IMR-90 (cell line): ENCODE results near the gene PIEZO2. TPM values are rescaled to one million over a fixed set of nuclear protein-coding genes. Genes with fewer than 3 reads are reported as not detected.

Experiments
- ATAC-seq: fragments of 200-7000 bp; cut with Tn5 transposase; 2 replicates; pipeline ENCODE4 v1.9.1; 2020; ENCODE audit warnings: low read depth, mild to moderate bottlenecking, moderate library complexity
- BruUV-seq: library from RNA; stranded (reverse); fragments of 400-500 nt; replicated peaks from 2 replicates; lab custom pipeline; 2021; lab: Mats Ljungman, UMichigan
- CTCF ChIA-PET: fragments of 300-600 bp; formaldehyde crosslinking; extraction: SDS; loops from one replicate; lab custom pipeline; 2021; ENCODE audit warnings: antibody characterized with exemption; lab: Yijun Ruan, JAX
- POLR2A ChIA-PET: fragments of 300-600 bp; sonication (Branson Sonifier 250); formaldehyde crosslinking; loops from one replicate; lab custom pipeline; 2022; ENCODE audit warnings: antibody characterized with exemption; ENCODE audit not compliant: unreplicated experiment; lab: Charles Lee
- DNase-seq: peaks from one replicate; pipeline ENCODE4 v3.0.0; 2013
- H2AFZ ChIP-seq: replicated peaks from 2 replicates; pipeline ENCODE3; 2013; ENCODE audit warnings: low read length, mild to moderate bottlenecking; ENCODE audit not compliant: poor library complexity
- H2AK5ac ChIP-seq: 2 replicates; pipeline ENCODE4 v1.6.1; 2013; ENCODE audit warnings: low read depth, low read length, inconsistent platforms
- H2AK9ac ChIP-seq: replicated peaks from 2 replicates; pipeline ENCODE3; 2013; ENCODE audit warnings: mild to moderate bottlenecking, low read depth, low read length, moderate library complexity; ENCODE audit not compliant: poor library complexity
- H2BK120ac ChIP-seq: 2 replicates; pipeline ENCODE4 v1.6.1; 2013; ENCODE audit warnings: low read depth, low read length, inconsistent platforms
- H2BK15ac ChIP-seq: 3 replicates; pipeline ENCODE4 v1.6.1; 2013; ENCODE audit warnings: low read depth, low read length, inconsistent platforms
- H2BK20ac ChIP-seq: 2 replicates; pipeline ENCODE4 v1.6.1; 2013; ENCODE audit warnings: low read depth, mild to moderate bottlenecking, inconsistent platforms, low read length, moderate library complexity
- H2BK5ac ChIP-seq: 2 replicates; pipeline ENCODE4 v1.6.1; 2013; ENCODE audit warnings: mild to moderate bottlenecking, low read depth, low read length, inconsistent platforms; ENCODE audit not compliant: poor library complexity, severe bottlenecking
- H3K14ac ChIP-seq: replicated peaks from 2 replicates; pipeline ENCODE4 v1.6.1; 2013; ENCODE audit warnings: low read depth, low read length, inconsistent platforms
- H3K18ac ChIP-seq: 2 replicates; pipeline ENCODE4 v1.6.1; 2013; ENCODE audit warnings: low read depth, low read length, control low read depth
- H3K23ac ChIP-seq: 2 replicates; pipeline ENCODE4 v1.6.1; 2013; ENCODE audit warnings: low read depth, low read length, inconsistent platforms
- H3K27ac ChIP-seq: 2 replicates; pipeline ENCODE4 v1.5.1; 2013; ENCODE audit warnings: mild to moderate bottlenecking, control low read depth, low read length; ENCODE audit not compliant: insufficient read depth
- H3K27me3 ChIP-seq: 2 replicates; pipeline ENCODE4 v1.6.1; 2013; ENCODE audit warnings: low read length; ENCODE audit not compliant: control insufficient read depth, insufficient read depth
- H3K36me3 ChIP-seq: 2 replicates; pipeline ENCODE4 v1.6.1; 2013; ENCODE audit warnings: low read length, mixed read lengths; ENCODE audit not compliant: control insufficient read depth, insufficient read depth
- H3K4ac ChIP-seq: 2 replicates; pipeline ENCODE4 v1.6.1; 2013; ENCODE audit warnings: low read depth, low read length, inconsistent platforms
- H3K4me1 ChIP-seq: 2 replicates; pipeline ENCODE4 v1.6.1; 2013; ENCODE audit warnings: low read length, mixed read lengths; ENCODE audit not compliant: control insufficient read depth, insufficient read depth
- H3K4me2 ChIP-seq: 2 replicates; pipeline ENCODE4 v1.6.1; 2013; ENCODE audit warnings: low read depth, mild to moderate bottlenecking, control low read depth, low read length, moderate library complexity
- H3K4me3 ChIP-seq: 2 replicates; pipeline ENCODE4 v1.5.1; 2013; ENCODE audit warnings: low read depth, mild to moderate bottlenecking, control low read depth, low read length, moderate library complexity; ENCODE audit not compliant: insufficient read depth
- H3K56ac ChIP-seq: 2 replicates; pipeline ENCODE4 v1.6.1; 2013; ENCODE audit warnings: low read length, inconsistent platforms; ENCODE audit not compliant: insufficient read depth; ENCODE audit errors: extremely low read depth
- H3K79me1 ChIP-seq, 2 experiments: 2 replicates each; pipeline ENCODE4 v1.6.1; 2013; ENCODE audit warnings: low read length in 2 of 2, inconsistent platforms in 1 of 2, low read depth in 1 of 2
- H3K9ac ChIP-seq: 2 replicates; pipeline ENCODE4 v1.6.1; 2013; ENCODE audit warnings: low read depth, low read length, control low read depth
- H3K9me1 ChIP-seq: 2 replicates; pipeline ENCODE4 v1.6.1; 2013; ENCODE audit warnings: low read length, inconsistent platforms; ENCODE audit not compliant: insufficient read depth
- H3K9me3 ChIP-seq: 2 replicates; pipeline ENCODE4 v1.6.1; 2013; ENCODE audit warnings: low read length; ENCODE audit not compliant: control insufficient read depth, insufficient read depth
- H4K20me1 ChIP-seq: 2 replicates; pipeline ENCODE4 v1.6.1; 2013; ENCODE audit warnings: low read length, inconsistent platforms; ENCODE audit not compliant: insufficient read depth
- H4K5ac ChIP-seq: 2 replicates; pipeline ENCODE4 v1.6.1; 2013; ENCODE audit warnings: mild to moderate bottlenecking, low read depth, low read length, control low read depth
- H4K8ac ChIP-seq, 2 experiments: 2 replicates each; pipeline ENCODE4 v1.6.1; 2013; ENCODE audit warnings: low read depth in 2 of 2, low read length in 2 of 2, control low read depth in 1 of 2, inconsistent platforms in 1 of 2
- H4K91ac ChIP-seq: 2 replicates; pipeline ENCODE4 v1.6.1; 2013; ENCODE audit warnings: low read depth, low read length, inconsistent platforms; ENCODE audit not compliant: insufficient read depth
- BHLHE40 ChIP-seq: fragments of 150-350 bp; IDR thresholded peaks from 2 replicates; pipeline ENCODE4 v1.6.1; 2016; ENCODE audit warnings: mild to moderate bottlenecking, low read depth, low read length
- RCOR1 ChIP-seq: IDR thresholded peaks from 2 replicates; pipeline ENCODE4 v1.6.1; 2012; ENCODE audit warnings: mild to moderate bottlenecking, low read length, improper control_type of control experiment; ENCODE audit not compliant: insufficient replicate concordance
- RFX5 ChIP-seq: IDR thresholded peaks from 2 replicates; pipeline ENCODE4 v1.8.0; 2012; ENCODE audit warnings: low read depth, mild to moderate bottlenecking, low read length, moderate library complexity
- WGBS, 2 experiments: methylation state at CpG; one replicate each; pipeline versions ENCODE4 v1.1.5 to v1.1.7; 2013; ENCODE audit warnings: missing lambda C conversion rate in 2 of 2; ENCODE audit not compliant: insufficient read length in 1 of 2; ENCODE audit errors: extremely low coverage in 2 of 2; 5-methylcytosine and 5-hydroxymethylcytosine counted together
- dilution Hi-C: fragments of 300-500 bp; cut with HindIII; formaldehyde crosslinking; loops from one replicate; pipeline ENCODE4 v1.14.3; 2018; ENCODE audit warnings: low sequenced_read_pairs; ENCODE audit not compliant: unreplicated experiment
- in situ Hi-C: fragments of 300-500 bp; cut with MboI; formaldehyde crosslinking; loops from 3 replicates; pipeline ENCODE4 v1.14.3; 2019; ENCODE audit warnings: low sequenced_read_pairs, inconsistent platforms, mixed read lengths
- intact Hi-C: fragments of 100-400 bp; cut with micrococcal nuclease; formaldehyde crosslinking; loops from 2 replicates; pipeline ENCODE4 v1.10.0; 2022
- polyA plus RNA-seq, 3 experiments: library from polyadenylated mRNA; depleted of rRNA; stranded (reverse); fragments of >200 nt; gene quantifications; 2 replicates each; pipeline ENCODE4 v1.2.3, GENCODE V29; 2012; ENCODE audit warnings: low replicate concordance in 1 of 3
- total RNA-seq: library from RNA; depleted of rRNA; stranded (reverse); fragments of >200 nt; gene quantifications from 2 replicates; pipeline ENCODE4 v1.2.3, GENCODE V29; 2012

Gene PIEZO2
- total and polyA plus RNA-seq, 2 of the 4 experiments (the other 2 are of a cell fraction): 2.4 to 4.1 TPM

GRCh38 chr18:10705291-10705690 lies 444.1 kb downstream of the PIEZO2 start:
- no peak overlapping the region for H3K9ac ChIP-seq
- H3K56ac ChIP-seq: no peak overlapping the region
- no peak overlapping the region for H4K91ac ChIP-seq
- POLR2A ChIA-PET: no interaction called here
- H4K5ac ChIP-seq: no peak overlapping the region
- H4K20me1 ChIP-seq: no peaks in the 10 kb centered on the region
- no peak for TF ChIP-seq BHLHE40
- no peak for TF ChIP-seq RFX5
- no peak for TF ChIP-seq RCOR1
- no peak overlapping the region for H2AFZ ChIP-seq
- intact Hi-C loops (no loop called here), in situ Hi-C loops (no loop called here), dilution Hi-C loops (no loop called here)
- no TSS peak for BruUV-seq
- no peak overlapping the region for H2BK20ac ChIP-seq
- WGBS, 2 experiments: 97% methylated on average over 7 of the region's 17 CpGs; no CpG with 5 or more reads in 1 of the 2 experiments
- peaks cover 12% of the 10 kb centered on the region; the same call in 1 of the 2 replicates for H3K36me3 ChIP-seq
- no peak overlapping the region for H3K27ac ChIP-seq
- no peak overlapping the region for H2BK15ac ChIP-seq
- H2BK5ac ChIP-seq: no peak overlapping the region
- H3K27me3 ChIP-seq: no peaks in the 10 kb centered on the region
- DNase-seq (no peak), ATAC-seq (no peak)
- H3K9me1 ChIP-seq: no peaks in the 10 kb centered on the region; the same call in 1 of the 2 replicates
- H3K4me1 ChIP-seq: no peaks in the 10 kb centered on the region
- H3K14ac ChIP-seq: no peak overlapping the region
- no peak overlapping the region for H3K4me2 ChIP-seq
- H3K9me3 ChIP-seq: no peaks in the 10 kb centered on the region
- CTCF ChIA-PET: no interaction called here
- H3K4ac ChIP-seq: no peak overlapping the region
- H2BK120ac ChIP-seq: no peak overlapping the region
- no peak overlapping the region for H2AK9ac ChIP-seq
- H3K18ac ChIP-seq: no peak overlapping the region
- no peak overlapping the region for H2AK5ac ChIP-seq
- no peak overlapping the region for H3K4me3 ChIP-seq
- H3K79me1 ChIP-seq: no peaks in the 10 kb centered on the region
- no peak overlapping the region for H3K23ac ChIP-seq
- H4K8ac ChIP-seq: no peak overlapping the region
